ENCODE measurements around the gene LDLRAD4.

LDLRAD4 gene

GRCh38 chr18:13629841-13630715 is 411.5 kb downstream of the LDLRAD4 start:
- peak; percentile 40; the same call in 1 of the 2 replicates for TF ChIP-seq GATA2 (IDR thresholded peaks at IDR 0.05; ENCODE audit: low read depth, low read length)
- no peak for TF ChIP-seq GATA3 (IDR thresholded peaks at IDR 0.05; ENCODE audit: low read depth, low read length)

- TF ChIP-seq GATA2 (IDR thresholded peaks at IDR 0.05; ENCODE audit: low read depth, low read length) = no peak
- no peak for TF ChIP-seq GATA3 (IDR thresholded peaks at IDR 0.05; ENCODE audit: low read depth, low read length)
Measured at GRCh38 chr18:13630716-13631268, 412.2 kb downstream of the LDLRAD4 start.

- TF ChIP-seq GATA3 (IDR thresholded peaks at IDR 0.05; ENCODE audit: low read depth, low read length) = no peak
- TF ChIP-seq GATA2 (IDR thresholded peaks at IDR 0.05; ENCODE audit: low read depth, low read length) = no peak
Measured at GRCh38 chr18:13633700-13634099, 415.1 kb downstream of the LDLRAD4 start.

- TF ChIP-seq GATA2 (IDR thresholded peaks at IDR 0.05; ENCODE audit: low read depth, low read length) = no peak
Measured at GRCh38 chr18:13635046-13635445, 416.5 kb downstream of the LDLRAD4 start.

GRCh38 chr18:13638719-13639595 is 420.4 kb downstream of the LDLRAD4 start:
- TF ChIP-seq GATA2 (IDR thresholded peaks at IDR 0.05; ENCODE audit: low read depth, low read length) (no peak), GATA3 (IDR thresholded peaks at IDR 0.05; ENCODE audit: low read depth, low read length) (no peak)

GRCh38 chr18:13640266-13640860 is 421.8 kb downstream of the LDLRAD4 start:
- TF ChIP-seq GATA3 (IDR thresholded peaks at IDR 0.05; ENCODE audit: low read depth, low read length) (no peak), GATA2 (IDR thresholded peaks at IDR 0.05; ENCODE audit: low read depth, low read length) (no peak)

- TF ChIP-seq GATA3 (IDR thresholded peaks at IDR 0.05; ENCODE audit: low read depth, low read length) (no peak), GATA2 (IDR thresholded peaks at IDR 0.05; ENCODE audit: low read depth, low read length) (no peak)
Measured at GRCh38 chr18:13641551-13642439, 423.2 kb downstream of the LDLRAD4 start.

GRCh38 chr18:13642440-13642827 is 423.9 kb downstream of the LDLRAD4 start:
- TF ChIP-seq GATA2 (IDR thresholded peaks at IDR 0.05; ENCODE audit: low read depth, low read length) (no peak), GATA3 (IDR thresholded peaks at IDR 0.05; ENCODE audit: low read depth, low read length) (no peak)

GRCh38 chr18:13643261-13643751 is 424.7 kb downstream of the LDLRAD4 start:
- TF ChIP-seq GATA2 (IDR thresholded peaks at IDR 0.05; ENCODE audit: low read depth, low read length) (no peak), GATA3 (IDR thresholded peaks at IDR 0.05; ENCODE audit: low read depth, low read length) (no peak)

GRCh38 chr18:13645093-13645492 is 426.5 kb downstream of the LDLRAD4 start:
- no peak for TF ChIP-seq GATA3 (IDR thresholded peaks at IDR 0.05; ENCODE audit: low read depth, low read length)
- no peak for TF ChIP-seq GATA2 (IDR thresholded peaks at IDR 0.05; ENCODE audit: low read depth, low read length)

- TF ChIP-seq GATA2 (IDR thresholded peaks at IDR 0.05; ENCODE audit: low read depth, low read length) (no peak), GATA3 (IDR thresholded peaks at IDR 0.05; ENCODE audit: low read depth, low read length) (no peak)
Measured at GRCh38 chr18:13646633-13647032, 428.1 kb downstream of the LDLRAD4 start.

- TF ChIP-seq GATA2 (IDR thresholded peaks at IDR 0.05; ENCODE audit: low read depth, low read length) (no peak), GATA3 (IDR thresholded peaks at IDR 0.05; ENCODE audit: low read depth, low read length) (no peak)
Measured at GRCh38 chr18:13647761-13648160, 429.2 kb downstream of the LDLRAD4 start.
